Right lung (tissue), 5 donors: Measurements from ENCODE around the gene SLC25A23. TPM values are rescaled to one million over a fixed set of nuclear protein-coding genes. Genes with fewer than 3 reads are reported as not detected.
"Not testable (repeated sequence)": the region's sequence is repeated elsewhere in the genome, so short reads cannot be mapped to it uniquely, and the experiment has no call there.

Experiments
- DNase-seq, 2 donors: peaks; one replicate each; pipeline ENCODE4 v3.0.0-alpha.2; 2013
- polyA plus RNA-seq, 5 donors: library from polyadenylated mRNA; unstranded; fragments of 120-200 nt; gene quantifications; one replicate each; pipeline versions ENCODE4 v1.2.1 to v1.2.3, GENCODE V29; 2013; ENCODE audit warnings: inconsistent platforms in 1 of 5, low replicate concordance in 1 of 5; ENCODE audit not compliant: insufficient read length in 5 of 5, insufficient read depth in 1 of 5

SLC25A23 gene
- polyA plus RNA-seq, 5 donors = 44.7 to 62.3 (median 49.6) TPM

GRCh38 chr19:6460099-6460884, 700 bp upstream of the SLC25A23 start:
- peak; percentile 97 for DNase-seq

- no peak for DNase-seq
Measured at GRCh38 chr19:6458695-6459261, 814 bp downstream of the SLC25A23 start.

GRCh38 chr19:6457958-6458694, 1.5 kb downstream of the SLC25A23 start:
- no peak for DNase-seq

- DNase-seq = no peak
Measured at GRCh38 chr19:6455924-6456323, 3.7 kb downstream of the SLC25A23 start.

- no peak for DNase-seq
Measured at GRCh38 chr19:6453951-6454565, 5.5 kb downstream of the SLC25A23 start.

GRCh38 chr19:6452899-6453298, 6.7 kb downstream of the SLC25A23 start:
- DNase-seq = no peak

- DNase-seq = no peak
Measured at GRCh38 chr19:6452223-6452614, 7.4 kb downstream of the SLC25A23 start.

GRCh38 chr19:6451583-6452222, 7.9 kb downstream of the SLC25A23 start:
- no peak for DNase-seq

GRCh38 chr19:6450166-6450565, 9.4 kb downstream of the SLC25A23 start:
- DNase-seq = no peak

- DNase-seq = no peak
Measured at GRCh38 chr19:6448045-6448444, 11.5 kb downstream of the SLC25A23 start.

GRCh38 chr19:6446452-6446851, 13.1 kb downstream of the SLC25A23 start:
- no peak for DNase-seq

GRCh38 chr19:6443986-6444385, 15.6 kb downstream of the SLC25A23 start:
- DNase-seq = no peak

- no peak for DNase-seq
Measured at GRCh38 chr19:6442087-6442688, 17.4 kb downstream of the SLC25A23 start.

GRCh38 chr19:6440905-6441304, 18.7 kb downstream of the SLC25A23 start:
- no peak for DNase-seq

GRCh38 chr19:6439743-6440142, 19.8 kb downstream of the SLC25A23 start:
- no peak for DNase-seq

- DNase-seq = no peak
Measured at GRCh38 chr19:6433663-6434062, 25.9 kb downstream of the SLC25A23 start, which contains the start of gene SLC25A41. TSS of gene SLC25A41 (minus strand) at chr19:6433763. CDS start at chr19:6433693, 70 bp downstream.

- no peak for DNase-seq
Measured at GRCh38 chr19:6433165-6433564, 26.4 kb downstream of the SLC25A23 start.

GRCh38 chr19:6431891-6432290, 27.7 kb downstream of the SLC25A23 start:
- no peak for DNase-seq

- DNase-seq = no peak
Measured at GRCh38 chr19:6429419-6430221, 30.0 kb downstream of the SLC25A23 start.

- not testable (repeated sequence) for DNase-seq
Measured at GRCh38 chr19:6428692-6429418, 30.7 kb downstream of the SLC25A23 start.
